ENCODE data around the gene MAD1L1.

Gene MAD1L1

GRCh38 chr7:2199528-2199927, 33.2 kb downstream of the MAD1L1 start:
- no peak for DNase-seq

GRCh38 chr7:2198760-2199159, 34.0 kb downstream of the MAD1L1 start:
- DNase-seq, result no peak

GRCh38 chr7:2198206-2198605, 34.5 kb downstream of the MAD1L1 start:
- no peak for DNase-seq

- DNase-seq, result no peak
Observed at GRCh38 chr7:2197436-2198155, 35.1 kb downstream of the MAD1L1 start.

- no peak for DNase-seq
Observed at GRCh38 chr7:2196381-2197378, 36.1 kb downstream of the MAD1L1 start.

GRCh38 chr7:2195400-2196246, 37.1 kb downstream of the MAD1L1 start:
- DNase-seq, result no peak

- no peak for DNase-seq
Observed at GRCh38 chr7:2193575-2194305, 39.0 kb downstream of the MAD1L1 start.

GRCh38 chr7:2192831-2193534, 39.8 kb downstream of the MAD1L1 start:
- no peak for DNase-seq

GRCh38 chr7:2191016-2191415, 41.7 kb downstream of the MAD1L1 start:
- DNase-seq, result no peak

- DNase-seq, result no peak
Observed at GRCh38 chr7:2190531-2190930, 42.2 kb downstream of the MAD1L1 start.

- DNase-seq, result no peak
Observed at GRCh38 chr7:2186166-2186565, 46.6 kb downstream of the MAD1L1 start.

- no peak for DNase-seq
Observed at GRCh38 chr7:2185715-2186114, 47.0 kb downstream of the MAD1L1 start.

- DNase-seq, result no peak
Observed at GRCh38 chr7:2182461-2182860, 50.3 kb downstream of the MAD1L1 start.

- no peak for DNase-seq
Observed at GRCh38 chr7:2181077-2181854, 51.5 kb downstream of the MAD1L1 start.

GRCh38 chr7:2180081-2180480, 52.7 kb downstream of the MAD1L1 start:
- no peak for DNase-seq

GRCh38 chr7:2175514-2175913, 57.2 kb downstream of the MAD1L1 start:
- DNase-seq, result no peak

- no peak for DNase-seq
Observed at GRCh38 chr7:2175091-2175490, 57.7 kb downstream of the MAD1L1 start.

- no peak for DNase-seq
Observed at GRCh38 chr7:2173189-2173827, 59.4 kb downstream of the MAD1L1 start.

- no peak for DNase-seq
Observed at GRCh38 chr7:2172311-2173188, 60.2 kb downstream of the MAD1L1 start.
